Measurements from ENCODE around the gene TOP2A. TPM values are rescaled to one million over a fixed set of nuclear protein-coding genes. Genes with fewer than 3 reads are reported as not detected.

The TOP2A gene
- total RNA-seq, 1 donor from 2014 or later: 5.2 TPM

- DNase-seq (ENCODE audit: low spot score): peak; percentile 92
Observed at GRCh38 chr17:40358323-40359038, 59.2 kb downstream of the TOP2A start.

- DNase-seq (ENCODE audit: low spot score): no peak
Observed at GRCh38 chr17:40356990-40357881, 60.5 kb downstream of the TOP2A start.

- no peak for DNase-seq (ENCODE audit: low spot score)
Observed at GRCh38 chr17:40355804-40356758, 61.6 kb downstream of the TOP2A start.

- DNase-seq (ENCODE audit: low spot score): peak; percentile 69
Observed at GRCh38 chr17:40355123-40355803, 62.4 kb downstream of the TOP2A start.

- DNase-seq (ENCODE audit: low spot score): no peak
Observed at GRCh38 chr17:40354221-40355122, 63.2 kb downstream of the TOP2A start.

GRCh38 chr17:40352779-40353394 lies 64.8 kb downstream of the TOP2A start:
- DNase-seq (ENCODE audit: low spot score): no peak

GRCh38 chr17:40352237-40352778 lies 65.4 kb downstream of the TOP2A start:
- no peak for DNase-seq (ENCODE audit: low spot score)

- DNase-seq (ENCODE audit: low spot score): no peak
Observed at GRCh38 chr17:40351359-40352236, 66.1 kb downstream of the TOP2A start.

- no peak for DNase-seq (ENCODE audit: low spot score)
Observed at GRCh38 chr17:40350689-40351358, 66.9 kb downstream of the TOP2A start.

- DNase-seq (ENCODE audit: low spot score): no peak
Observed at GRCh38 chr17:40349895-40350688, 67.6 kb downstream of the TOP2A start.

- no peak for DNase-seq (ENCODE audit: low spot score)
Observed at GRCh38 chr17:40349477-40349894, 68.2 kb downstream of the TOP2A start.

- DNase-seq (ENCODE audit: low spot score): peak; percentile 82
Observed at GRCh38 chr17:40348562-40349476, 68.9 kb downstream of the TOP2A start.

- DNase-seq (ENCODE audit: low spot score): no peak
Observed at GRCh38 chr17:40348136-40348504, 69.6 kb downstream of the TOP2A start.

GRCh38 chr17:40347319-40348135 lies 70.2 kb downstream of the TOP2A start:
- DNase-seq (ENCODE audit: low spot score): no peak

- DNase-seq (ENCODE audit: low spot score): no peak
Observed at GRCh38 chr17:40346765-40347158, 70.9 kb downstream of the TOP2A start.
